ENCODE results near the gene PRAMEF7.
"Not testable (repeated sequence)": the region's sequence is repeated elsewhere in the genome, so short reads cannot be mapped to it uniquely, and the experiment has no call there.

Gene PRAMEF7

DNA sequence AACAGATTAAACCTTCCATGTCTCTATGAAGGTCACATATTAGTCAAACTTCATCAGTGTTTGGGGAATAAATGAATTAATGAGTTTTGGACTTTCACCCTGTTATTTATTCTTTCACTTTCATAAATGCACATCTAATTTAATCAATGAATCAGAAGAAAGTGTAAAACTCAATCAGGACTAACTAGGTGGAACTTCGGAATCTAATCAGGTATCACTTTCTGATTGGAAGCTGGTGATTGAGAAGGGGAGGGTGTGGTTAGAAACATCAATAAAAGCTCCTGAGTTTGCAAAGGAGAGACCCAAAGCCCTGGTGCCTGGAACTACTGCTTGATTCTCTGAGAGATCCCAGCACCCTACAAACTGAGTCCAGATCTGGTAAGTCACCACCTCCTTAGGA, at the start of gene PRAMEF7:
TSS of gene PRAMEF7 (plus strand) at position 301 of the 400 bp plus-strand sequence. CDS start 1,083 bp downstream, outside the sequence.
- DNase-seq, result not testable (repeated sequence)

DNA sequence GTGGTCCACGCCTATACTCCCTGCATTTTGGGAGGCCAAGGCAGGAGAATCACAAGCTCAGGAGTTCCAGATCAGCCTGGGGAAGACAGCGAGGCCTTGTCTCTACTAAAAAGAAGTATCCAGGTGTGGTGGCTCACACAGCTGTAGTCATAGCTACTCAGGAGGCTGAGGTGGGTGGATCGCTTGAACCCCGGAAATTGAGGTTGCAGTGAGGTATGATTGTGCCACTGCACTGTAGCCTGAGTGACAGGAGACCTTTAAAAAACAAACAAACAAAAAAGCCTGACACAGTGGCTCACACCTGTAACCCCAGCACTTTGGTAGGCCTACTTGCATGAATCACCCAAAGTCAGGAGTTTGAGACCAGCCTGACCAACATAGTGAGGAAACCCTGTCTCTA, 38.0 kb upstream of the PRAMEF7 start:
- not testable (repeated sequence) for DNase-seq

DNA sequence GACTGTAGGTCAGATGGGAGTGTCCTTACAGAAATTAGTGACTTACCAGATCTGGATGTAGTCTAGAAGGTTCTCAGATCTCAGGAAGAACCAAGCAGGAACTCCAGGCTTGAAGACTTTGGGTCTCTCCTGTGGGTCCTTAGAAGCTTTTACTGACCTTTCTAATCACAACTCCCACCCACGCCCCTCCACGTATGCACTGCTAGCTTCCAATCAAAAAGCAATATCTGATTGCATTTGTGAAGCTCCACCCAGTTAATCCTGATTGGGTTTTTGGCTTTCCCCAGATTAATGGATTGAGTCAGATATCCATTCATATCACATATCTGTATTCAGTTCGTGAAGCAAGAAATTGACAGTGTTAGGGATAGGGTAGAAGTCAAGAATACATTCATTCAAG, 30.3 kb upstream of the PRAMEF7 start, which contains the start of gene PRAMEF4:
TSS of gene PRAMEF4 (minus strand) at position 101 of the 400 bp plus-strand sequence. CDS start 2,807 bp downstream, outside the sequence.
- not testable (repeated sequence) for DNase-seq

DNA sequence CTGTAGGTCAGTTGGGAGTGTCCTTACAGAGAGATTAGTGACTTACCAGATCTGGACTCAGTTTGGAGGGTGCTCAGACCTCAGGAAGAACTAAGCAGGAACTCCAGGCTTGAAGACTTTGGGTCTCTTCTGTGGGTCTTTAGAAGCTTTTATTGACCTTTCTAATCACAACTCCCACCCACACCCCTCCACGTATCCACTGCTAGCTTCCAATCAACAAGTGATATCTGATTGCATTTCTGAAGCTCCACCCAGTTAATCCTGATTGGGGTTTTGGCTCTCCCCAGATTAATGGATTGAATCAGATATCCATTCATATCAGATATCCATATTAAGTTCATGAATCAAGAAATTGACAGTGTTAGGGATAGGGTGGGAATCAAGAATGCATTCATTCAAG, 18.2 kb upstream of the PRAMEF7 start, which contains the start of gene PRAMEF10:
TSS of gene PRAMEF10 (minus strand) at position 101 of the 400 bp plus-strand sequence. CDS start 2,423 bp downstream, outside the sequence.
- DNase-seq, result not testable (repeated sequence)

DNA sequence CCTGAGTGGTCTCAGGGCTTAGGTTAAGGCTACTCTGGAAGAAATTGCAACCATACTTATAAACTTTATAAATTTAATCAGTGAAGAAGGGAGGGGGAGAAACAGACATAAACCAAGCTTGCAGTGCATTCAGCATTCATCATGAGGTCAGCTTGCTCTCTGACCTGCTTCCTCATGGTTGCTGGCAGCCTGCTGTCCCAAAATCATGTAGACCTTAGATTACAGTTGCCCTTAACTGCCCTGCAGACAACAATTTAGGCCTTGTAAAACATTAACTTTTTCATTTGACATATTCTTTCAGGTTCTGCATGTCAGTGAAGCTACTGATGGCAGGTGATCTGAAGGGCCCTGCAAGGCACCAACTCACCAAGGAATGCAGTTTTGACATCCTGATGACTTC, 17.2 kb upstream of the PRAMEF7 start:
- not testable (repeated sequence) for DNase-seq

- DNase-seq, result not testable (repeated sequence)
These were observed 12.4 kb upstream of the PRAMEF7 start for GRCh38 chr1:12903793-12904572.

DNA sequence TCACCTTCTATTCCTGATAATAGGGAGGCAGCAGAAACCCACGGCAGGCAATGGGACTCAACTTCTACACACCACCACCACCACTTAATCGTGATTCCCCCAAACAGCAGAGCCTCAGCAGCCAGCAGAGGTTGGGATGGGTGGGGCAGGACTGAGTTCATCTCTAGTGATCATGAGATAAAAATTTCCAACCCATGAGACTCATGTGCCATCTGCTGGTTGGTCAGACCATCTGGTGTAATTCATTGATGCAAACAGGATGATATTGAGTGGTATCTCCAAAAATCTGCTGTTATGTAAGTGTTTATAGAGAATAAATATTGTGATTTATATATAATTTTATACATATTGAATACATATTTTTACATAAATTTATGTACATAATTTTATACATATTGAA, 5.3 kb downstream of the PRAMEF7 start:
- not testable (repeated sequence) for DNase-seq

- not testable (repeated sequence) for DNase-seq
These were observed 8.0 kb downstream of the PRAMEF7 start for GRCh38 chr1:12924368-12924767.

GRCh38 chr1:12947480-12947879, 31.1 kb downstream of the PRAMEF7 start, which contains the start of gene PRAMEF6:
PRAMEF6 (minus strand) TSS chr1:12947580; CDS start chr1:12942518, 5,062 bp downstream.
- not testable (repeated sequence) for DNase-seq

Data from DMS79 (cell line).